Measurements from ENCODE around the gene CFAP97D2.
"Not testable (repeated sequence)": the region's sequence is repeated elsewhere in the genome, so short reads cannot be mapped to it uniquely, and the experiment has no call there.

Gene CFAP97D2

DNA sequence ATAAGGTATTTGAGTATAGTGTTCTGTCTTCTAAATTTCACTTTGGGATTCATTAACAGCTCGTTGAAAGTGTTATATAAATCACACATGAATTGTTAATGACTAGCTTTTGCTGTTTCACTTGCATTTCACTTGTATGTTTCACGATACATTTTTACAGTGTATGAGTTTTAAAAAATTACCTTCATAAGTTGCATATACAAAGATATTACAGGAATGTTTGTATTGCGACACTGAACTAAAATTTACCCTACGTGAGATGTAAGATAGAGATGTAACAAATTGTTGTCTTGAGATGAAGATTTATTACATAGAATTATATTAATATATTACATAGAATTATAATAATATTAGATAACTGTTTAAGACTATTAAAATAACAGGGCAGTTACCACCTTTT is 57.2 kb downstream of the CFAP97D2 start:
- no peak for DNase-seq (ENCODE audit: low spot score)

DNA sequence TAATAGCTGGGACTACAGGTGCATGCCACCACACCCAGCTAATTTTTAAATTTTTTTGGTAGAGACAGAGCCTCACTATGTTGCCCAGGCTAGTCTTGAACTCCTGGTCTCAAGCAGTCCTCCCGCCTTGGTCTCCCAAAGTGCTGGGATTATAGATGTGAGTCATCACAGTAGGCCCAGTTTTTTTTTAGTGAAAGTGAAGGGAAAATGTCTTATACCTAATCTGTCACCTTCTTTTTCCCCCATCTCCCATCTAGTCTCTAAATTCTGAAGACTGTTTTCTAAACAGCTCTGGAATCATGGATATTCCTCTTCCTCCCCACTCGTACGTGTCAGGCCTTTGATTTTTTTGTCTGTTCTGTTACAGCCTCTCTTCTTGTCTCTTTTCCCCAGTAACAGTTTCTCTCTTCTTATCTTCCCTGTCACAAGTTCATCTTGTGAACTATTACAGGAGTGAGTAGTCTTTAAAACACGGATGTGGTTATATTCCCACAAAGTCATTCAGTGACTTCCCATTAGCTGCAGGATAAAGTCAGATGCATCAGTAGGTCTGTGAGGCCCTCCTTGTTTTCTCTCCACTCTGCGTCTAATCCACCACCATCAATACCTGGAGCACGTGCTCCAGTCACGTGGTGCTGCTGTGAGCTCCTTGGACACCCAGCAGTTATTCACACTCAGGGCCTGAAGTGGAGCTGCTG is 58.5 kb downstream of the CFAP97D2 start:
- DNase-seq (ENCODE audit: low spot score) = no peak

DNA sequence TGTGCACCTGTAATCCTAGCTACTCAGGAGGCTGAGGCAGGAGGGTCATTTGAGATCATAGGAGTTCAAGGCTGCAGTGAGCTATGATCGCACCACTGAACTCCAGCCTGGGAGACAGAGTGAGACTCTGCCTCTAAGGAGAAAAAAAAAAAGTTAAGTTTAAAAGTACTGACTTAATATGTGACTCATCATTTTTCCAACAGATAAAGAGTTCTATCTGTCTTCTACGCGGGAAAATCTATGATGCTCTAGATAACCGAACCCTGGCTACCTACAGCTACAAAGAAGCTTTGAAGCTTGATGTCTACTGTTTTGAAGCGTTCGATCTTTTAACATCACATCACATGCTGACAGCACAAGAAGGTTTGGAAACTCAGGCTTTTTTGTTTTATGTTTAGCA is 62.9 kb downstream of the CFAP97D2 start:
- no peak for DNase-seq (ENCODE audit: low spot score)

DNA sequence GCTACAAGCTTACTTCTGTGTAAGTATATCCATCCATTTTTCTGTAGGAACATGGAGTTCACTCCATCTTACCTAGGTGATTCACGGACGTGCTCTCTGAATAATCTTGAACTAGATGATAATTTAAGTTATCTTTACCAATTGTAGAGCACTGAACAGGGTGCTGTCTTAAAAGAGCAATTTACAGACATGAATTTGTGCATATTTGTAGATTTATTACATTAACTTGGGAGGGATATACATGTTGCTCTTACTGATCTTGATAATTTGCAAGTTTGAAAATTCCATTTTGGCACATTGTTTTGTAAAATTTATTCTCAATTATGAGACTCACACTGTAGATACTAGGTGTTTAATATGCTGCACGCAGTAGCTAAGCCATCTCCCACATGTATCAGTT is 64.9 kb downstream of the CFAP97D2 start:
- no peak for DNase-seq (ENCODE audit: low spot score)

DNA sequence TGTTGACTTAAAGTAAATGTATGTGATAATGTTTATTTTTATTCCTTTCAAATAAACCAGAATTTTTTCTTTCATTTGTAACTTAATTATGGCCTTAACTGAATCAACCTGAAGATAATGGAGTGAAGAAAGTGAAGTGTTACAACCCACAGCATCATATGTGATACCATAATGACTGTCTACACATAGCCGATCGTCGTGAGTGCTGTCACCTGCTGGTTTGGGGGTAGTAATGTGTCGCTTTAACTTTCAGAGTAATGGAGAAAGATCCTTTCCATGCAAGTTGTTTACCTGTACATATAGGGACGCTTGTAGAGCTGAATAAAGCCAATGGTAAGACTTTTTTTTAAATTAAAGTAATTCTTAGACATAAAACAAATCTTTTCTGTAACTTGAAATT is 65.6 kb downstream of the CFAP97D2 start:
- no peak for DNase-seq (ENCODE audit: low spot score)

DNA sequence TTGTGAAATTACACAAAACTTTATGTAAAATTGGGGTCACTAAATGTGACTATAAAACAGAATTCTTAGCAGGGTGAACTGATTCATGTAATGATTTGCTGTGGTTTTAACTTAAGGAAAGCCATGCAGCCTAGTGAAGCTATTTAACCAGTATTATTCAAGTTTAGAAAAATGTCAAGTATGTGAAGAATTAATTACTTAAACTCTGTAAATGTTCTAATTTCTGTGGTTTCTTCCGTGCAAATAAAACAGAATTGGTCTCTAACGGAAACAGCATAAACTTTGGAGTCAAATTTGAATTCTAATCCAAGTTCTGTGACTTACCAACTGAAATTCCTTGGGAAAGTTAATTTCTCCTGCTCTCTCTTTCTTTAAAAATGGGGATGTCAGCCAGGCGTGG is 69.0 kb downstream of the CFAP97D2 start:
- DNase-seq (ENCODE audit: low spot score) = peak; percentile 41

DNA sequence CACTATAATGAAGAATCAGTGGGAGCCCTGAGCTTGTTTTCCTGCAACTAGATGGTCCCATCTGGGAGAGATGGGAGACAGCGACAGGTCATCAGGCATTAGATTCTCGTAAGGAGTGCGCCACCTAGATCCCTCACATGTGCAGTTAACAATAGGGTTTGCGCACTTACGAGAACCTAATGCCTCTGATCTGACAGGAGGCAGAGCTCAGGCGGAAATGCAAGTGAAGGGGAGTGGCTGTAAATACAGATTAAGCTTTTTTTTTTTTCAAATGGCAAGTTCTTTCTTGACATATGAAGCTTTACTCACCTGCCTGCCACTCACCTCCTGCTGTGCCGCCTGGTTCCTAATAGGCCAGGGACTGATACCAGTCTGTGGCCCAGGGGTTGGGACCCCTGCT is 70.0 kb downstream of the CFAP97D2 start:
- no peak for DNase-seq (ENCODE audit: low spot score)

DNA sequence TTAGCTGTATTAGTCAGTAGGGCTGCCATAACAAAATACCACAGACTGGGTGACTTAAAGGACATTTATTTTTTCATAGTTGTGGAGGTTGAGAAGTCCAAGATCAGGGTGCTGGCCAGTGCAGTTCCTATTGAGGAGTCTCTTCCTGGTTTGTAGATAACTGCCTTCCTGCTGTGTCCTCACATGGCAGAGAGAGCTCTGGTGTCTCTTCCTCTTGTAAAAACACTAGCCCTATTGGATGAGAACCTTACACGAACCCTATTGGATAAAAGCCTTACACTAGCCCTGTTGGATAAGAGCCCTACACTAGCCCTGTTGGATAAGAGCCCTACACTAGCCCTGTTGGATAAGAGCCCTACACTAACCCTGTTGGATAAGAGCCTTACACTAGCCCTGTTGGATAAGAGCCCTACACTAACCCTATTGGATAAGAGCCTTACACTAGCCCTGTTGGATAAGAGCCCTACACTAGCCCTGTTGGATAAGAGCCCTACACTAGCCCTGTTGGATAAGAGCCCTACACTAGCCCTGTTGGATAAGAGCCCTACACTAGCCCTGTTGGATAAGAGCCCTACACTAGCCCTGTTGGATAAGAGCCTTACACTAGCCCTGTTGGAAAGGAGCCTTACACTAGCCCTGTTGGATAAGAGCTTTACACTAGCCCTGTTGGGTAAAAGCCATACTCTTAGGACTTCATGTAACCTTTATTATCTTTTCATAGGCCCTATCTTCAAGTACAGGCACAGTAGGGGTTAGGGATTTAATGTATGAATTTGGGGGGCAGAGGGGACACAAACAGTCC is 72.8 kb downstream of the CFAP97D2 start:
- DNase-seq (ENCODE audit: low spot score) = not testable (repeated sequence)

DNA sequence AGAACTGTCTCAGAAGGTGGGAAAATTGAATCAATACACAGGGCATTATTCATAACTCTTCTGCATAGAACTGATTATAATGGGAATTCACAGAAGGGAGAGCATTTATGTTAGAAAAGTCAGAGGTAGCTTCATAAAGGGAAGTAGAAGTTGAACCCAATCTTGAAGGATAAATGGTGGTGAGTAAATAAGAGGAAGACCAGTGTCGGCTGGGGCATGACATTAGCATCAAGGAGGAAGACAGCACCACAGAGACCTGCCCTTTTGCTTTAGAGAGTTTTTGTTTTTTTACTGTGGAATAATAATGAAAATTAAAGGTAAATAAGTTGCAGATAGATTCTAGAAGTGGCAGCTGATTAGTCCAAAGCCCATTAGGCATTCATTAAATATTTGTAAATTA is 77.5 kb downstream of the CFAP97D2 start:
- no peak for DNase-seq (ENCODE audit: low spot score)

DNA sequence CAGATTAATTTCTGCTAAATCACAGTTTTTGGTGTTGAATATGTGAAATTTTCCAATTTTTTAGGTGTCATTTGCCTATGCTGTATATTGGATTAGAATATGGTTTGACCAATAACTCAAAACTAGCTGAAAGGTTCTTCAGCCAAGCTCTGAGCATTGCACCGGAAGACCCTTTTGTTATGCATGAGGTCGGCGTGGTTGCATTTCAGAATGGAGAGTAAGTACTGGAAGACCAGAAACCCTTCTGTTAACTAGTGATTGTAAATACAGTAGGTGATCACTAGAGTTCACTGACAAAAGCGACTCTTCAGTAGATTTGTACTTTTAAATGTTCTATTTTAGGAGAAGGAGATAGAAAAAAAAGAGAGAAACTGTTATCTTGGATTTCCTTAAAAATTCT is 78.0 kb downstream of the CFAP97D2 start:
- no peak for DNase-seq (ENCODE audit: low spot score)

DNA sequence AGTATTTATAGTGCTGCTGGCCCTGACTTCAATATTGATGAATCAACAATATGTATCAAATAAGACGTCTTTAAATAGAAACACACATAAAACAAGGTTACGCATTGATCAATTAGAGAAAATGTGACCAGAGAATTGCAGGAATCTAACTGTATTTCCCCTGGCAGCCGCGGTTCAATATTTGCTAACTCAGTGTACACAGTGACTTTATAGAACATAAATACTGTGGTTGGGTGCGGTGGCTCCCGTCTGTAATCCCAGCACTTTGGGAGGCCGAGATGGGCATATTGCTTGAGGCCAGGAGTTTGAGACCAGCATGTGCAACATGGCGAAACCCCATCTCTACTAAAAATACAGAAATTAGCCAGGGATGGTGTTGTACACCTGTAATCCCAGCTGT is 79.5 kb downstream of the CFAP97D2 start:
- no peak for DNase-seq (ENCODE audit: low spot score)

DNA sequence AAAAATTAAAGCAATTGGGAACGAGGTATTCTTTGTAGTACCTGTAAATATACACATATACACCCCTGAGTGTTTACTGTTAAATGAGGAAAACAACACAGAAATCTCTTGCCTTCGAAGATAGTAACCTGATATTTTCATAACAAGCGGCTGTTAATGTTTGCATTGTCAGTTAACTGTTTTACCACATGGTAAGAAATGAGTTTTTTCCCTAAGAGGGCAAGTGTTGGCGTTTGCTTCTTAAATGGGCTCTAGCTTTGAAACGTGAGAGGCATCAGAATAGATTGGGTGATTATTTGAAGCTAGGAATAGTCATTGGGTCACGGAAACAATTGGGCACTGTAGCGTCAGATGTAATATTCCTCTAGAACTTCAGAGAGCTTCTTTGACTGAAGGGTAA is 80.3 kb downstream of the CFAP97D2 start:
- no peak for DNase-seq (ENCODE audit: low spot score)

DNA sequence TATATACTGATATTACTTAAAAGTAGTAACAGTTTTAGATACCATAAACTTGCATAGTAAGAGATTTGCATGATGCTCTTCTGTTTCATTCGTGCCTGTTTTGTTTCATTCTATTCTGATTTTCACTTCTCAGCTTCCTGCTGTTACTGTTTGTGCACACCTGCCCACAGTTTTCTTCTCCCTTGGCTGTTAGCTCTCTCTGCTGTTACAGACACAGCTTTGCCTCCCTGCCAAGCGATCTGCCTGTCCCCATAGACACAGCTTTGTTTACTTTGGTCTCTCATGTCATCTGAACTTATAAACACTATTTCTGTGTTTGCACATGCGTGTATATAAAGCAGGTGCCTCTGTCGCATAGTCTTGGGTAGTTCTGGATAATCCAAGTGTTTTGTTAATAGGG is 80.9 kb downstream of the CFAP97D2 start:
- DNase-seq (ENCODE audit: low spot score) = no peak

DNA sequence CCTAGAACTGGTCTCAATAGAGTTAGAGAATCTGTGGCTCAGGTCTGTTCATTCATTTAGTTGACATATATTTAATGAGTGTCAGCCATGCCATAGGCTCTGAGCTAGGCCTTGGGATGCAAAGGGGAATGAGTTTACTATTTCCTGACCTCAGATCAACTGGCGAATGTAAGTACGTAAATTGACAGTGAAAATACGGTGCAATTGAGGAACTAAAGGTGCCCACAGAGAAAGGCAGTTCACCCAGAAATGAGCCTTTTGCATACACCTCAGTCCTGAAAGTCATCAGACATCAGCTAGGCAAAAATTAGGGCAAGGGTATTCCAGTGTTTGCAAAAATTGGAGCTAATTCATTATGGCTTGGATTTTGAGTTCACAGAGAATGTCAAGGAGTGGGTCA is 81.8 kb downstream of the CFAP97D2 start:
- DNase-seq (ENCODE audit: low spot score) = no peak

DNA sequence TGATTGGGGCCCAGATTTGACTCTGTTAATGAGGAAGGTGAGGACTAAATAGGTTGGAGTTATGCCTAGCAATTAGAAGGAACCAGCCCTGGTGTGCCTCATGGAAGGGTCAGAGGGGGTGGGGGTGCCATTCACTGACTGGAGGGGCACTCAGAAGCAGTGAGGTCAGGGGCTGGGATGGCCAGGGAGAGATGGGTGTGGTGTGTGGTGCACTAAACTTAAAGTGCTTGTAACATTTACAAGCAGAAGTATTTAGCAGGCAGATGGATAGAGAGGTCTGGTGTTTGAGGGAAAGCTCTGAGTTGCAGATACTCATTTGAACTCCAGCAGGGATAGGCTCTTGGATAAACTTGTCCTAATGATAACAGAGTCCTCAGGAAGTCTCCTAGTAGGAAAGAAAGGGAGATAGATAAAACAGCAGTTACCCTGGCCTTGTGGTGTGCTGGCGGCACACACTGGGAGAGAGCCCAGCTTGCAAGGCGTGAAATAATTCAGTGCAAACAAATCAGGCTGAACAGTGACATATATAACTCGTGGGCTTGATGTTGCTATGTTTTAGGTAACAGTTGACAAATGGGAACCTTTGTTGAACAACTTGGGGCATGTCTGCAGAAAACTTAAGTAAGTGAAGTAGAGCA is 82.4 kb downstream of the CFAP97D2 start:
- DNase-seq (ENCODE audit: low spot score) = no peak

DNA sequence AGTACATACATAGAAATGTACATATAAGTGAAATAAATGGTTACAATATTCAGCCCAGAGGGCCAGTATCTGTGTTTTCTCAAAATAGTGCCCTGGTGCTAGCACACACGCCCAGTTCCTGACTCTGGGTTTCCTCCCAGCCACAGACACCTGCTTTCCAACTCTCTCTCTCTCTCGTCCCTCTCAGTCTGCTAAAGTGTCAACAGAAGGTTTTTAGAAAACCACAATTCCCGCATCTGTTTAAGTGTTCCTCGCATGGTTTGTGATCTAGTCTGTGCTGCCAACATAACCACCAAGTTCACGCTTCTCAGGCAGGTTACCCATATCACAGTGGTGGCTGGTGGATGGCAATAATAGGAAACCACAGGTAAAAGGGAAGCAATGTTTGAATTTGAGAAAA is 84.5 kb downstream of the CFAP97D2 start:
- DNase-seq (ENCODE audit: low spot score) = no peak

DNA sequence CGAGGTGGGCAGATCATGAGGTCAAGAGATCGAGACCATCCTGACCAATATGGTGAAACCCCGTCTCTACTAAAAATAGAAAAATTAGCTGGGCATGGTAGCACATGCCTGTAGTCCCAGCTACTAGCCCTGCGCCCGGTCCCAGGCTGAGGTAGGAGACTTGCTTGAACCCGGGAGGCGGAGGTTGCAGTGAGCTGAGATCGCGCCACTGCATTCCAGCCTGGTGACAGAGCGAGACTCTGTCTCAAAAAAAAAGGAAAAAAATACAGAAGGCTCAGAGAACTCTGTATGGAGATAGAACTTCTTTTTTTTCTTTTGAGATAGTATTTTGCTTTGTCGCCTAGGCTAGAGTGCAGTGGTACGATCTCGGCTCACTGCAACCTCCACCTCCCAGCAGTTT is 85.3 kb downstream of the CFAP97D2 start:
- DNase-seq (ENCODE audit: low spot score) = not testable (repeated sequence)

DNA sequence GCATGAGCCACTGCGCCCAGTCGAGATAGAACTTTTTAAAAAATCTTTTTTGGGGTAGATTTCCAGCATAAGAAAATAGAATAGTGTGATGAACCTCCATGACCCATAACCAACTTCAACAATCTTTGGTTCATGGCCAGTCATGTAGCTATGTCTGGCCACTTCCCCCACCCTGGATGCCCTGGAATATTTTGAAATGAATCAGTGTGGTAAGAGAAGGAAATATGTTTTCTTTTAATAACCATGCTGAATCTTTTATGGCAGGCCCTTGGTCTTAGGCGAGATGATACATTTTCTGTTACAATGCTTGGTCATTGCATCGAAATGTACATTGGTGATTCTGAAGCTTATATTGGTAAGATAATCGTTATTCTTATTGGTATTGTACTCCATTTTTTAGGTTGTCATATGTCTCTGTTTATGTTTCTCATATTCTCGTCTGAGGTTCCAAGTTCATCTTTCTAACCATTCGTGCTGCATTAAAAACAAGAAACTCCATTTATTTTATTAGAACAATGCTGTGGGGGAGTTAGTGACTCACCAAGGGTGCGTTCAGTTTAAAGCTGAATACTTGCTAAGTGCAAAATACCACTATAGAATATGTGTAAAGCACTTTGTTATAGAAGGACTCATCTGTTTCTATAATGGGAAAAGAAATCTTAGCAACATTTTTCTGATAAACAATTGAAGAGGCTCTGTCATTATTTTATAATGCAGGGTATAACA is 86.0 kb downstream of the CFAP97D2 start:
- DNase-seq (ENCODE audit: low spot score) = peak; percentile 72

DNA sequence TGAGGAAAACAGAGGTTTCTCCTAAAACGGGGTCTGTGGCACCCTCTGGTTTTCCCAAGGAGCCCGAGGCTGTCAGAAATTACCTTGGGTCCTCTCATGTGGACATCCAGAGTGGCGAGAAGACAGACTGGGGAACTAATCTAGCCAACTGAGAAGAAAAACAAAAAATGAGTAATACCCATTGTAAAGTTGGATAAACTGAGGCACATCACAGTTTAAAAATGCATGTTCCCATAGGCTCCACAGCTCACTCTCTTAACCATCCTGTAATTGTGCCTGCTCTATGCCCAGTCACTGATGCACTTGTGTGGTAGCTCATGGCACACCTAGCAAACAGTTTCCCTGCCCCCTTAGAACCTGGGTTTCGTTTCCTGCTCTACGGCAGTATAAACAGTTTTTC is 87.2 kb downstream of the CFAP97D2 start:
- no peak for DNase-seq (ENCODE audit: low spot score)

DNA sequence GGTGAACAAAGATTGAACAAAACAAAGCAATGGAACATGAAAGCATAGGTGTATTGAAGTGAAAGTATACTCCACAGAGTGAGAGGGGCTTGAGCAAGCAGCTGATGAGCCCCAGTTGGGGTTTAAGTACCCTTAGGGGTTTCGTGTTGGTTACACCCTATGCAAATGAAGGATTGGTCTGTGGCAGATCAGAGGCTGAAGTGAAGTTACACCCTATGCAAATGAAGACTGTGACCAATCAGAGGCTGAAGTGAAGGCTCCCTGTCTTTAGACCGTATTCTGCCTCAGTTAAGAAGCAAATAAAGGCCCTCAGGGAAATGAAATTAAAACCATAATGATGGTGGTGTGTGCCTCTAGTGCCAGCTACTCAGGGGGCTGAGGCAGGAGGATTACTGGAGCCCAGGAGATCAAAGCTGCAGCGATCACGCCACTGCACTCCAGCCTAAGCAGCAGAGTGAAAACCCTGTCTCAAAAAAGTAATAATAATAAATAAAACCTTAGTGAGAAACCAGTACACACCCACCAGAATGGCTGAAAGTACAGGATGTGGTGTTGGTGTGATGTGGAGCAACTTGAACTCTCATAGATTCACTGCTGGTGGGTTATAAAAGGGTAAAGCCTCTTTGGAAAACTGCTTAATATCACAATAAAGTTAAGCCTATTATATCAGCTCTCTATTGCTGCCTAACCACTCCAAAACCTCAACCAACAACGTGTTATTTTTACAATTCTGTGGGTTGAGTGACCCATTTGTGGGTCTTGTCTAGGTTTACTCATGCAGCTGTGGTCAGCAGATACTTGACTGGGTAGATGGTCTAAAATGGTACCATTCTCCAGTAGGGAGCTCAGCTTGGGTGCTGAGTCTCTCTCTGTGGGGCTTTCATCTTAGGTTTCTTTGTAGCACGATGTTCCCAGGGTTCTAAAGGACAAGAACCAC is 89.6 kb downstream of the CFAP97D2 start:
- DNase-seq (ENCODE audit: low spot score) = no peak

DNA sequence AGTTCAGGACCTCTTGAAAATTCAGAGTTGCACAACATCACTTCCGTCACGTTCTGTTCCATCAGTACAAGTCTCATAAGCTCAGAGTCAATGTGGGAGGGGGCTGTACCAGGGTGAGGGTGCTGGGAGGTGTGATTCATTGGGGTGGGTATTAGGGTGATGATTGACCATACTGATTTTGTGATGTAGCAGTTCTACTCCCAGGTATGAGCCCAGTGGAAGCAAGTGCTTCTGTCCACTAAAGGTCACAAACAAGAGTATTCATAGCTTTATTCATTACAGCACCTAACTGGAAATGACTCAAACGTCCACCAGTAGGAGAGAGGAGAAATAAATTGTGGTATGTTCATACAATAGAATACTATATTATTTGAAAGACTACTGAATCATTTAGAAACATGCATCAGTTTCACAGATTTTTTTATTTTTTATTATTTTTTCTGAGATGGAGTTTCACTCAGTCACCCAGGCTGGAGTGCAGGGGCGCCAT is 90.3 kb downstream of the CFAP97D2 start:
- DNase-seq (ENCODE audit: low spot score) = no peak
